GM18861 (cell line): ENCODE results near the gene TERT.
"Not testable (repeated sequence)": the region's sequence is repeated elsewhere in the genome, so short reads cannot be mapped to it uniquely, and the experiment has no call there.

Experiments used
- ATAC-seq: cut with Tn5 transposase; IDR thresholded peaks from one replicate; pipeline ENCODE4 v1.9.1; 2021; ENCODE audit not compliant: unreplicated experiment

Gene TERT

DNA sequence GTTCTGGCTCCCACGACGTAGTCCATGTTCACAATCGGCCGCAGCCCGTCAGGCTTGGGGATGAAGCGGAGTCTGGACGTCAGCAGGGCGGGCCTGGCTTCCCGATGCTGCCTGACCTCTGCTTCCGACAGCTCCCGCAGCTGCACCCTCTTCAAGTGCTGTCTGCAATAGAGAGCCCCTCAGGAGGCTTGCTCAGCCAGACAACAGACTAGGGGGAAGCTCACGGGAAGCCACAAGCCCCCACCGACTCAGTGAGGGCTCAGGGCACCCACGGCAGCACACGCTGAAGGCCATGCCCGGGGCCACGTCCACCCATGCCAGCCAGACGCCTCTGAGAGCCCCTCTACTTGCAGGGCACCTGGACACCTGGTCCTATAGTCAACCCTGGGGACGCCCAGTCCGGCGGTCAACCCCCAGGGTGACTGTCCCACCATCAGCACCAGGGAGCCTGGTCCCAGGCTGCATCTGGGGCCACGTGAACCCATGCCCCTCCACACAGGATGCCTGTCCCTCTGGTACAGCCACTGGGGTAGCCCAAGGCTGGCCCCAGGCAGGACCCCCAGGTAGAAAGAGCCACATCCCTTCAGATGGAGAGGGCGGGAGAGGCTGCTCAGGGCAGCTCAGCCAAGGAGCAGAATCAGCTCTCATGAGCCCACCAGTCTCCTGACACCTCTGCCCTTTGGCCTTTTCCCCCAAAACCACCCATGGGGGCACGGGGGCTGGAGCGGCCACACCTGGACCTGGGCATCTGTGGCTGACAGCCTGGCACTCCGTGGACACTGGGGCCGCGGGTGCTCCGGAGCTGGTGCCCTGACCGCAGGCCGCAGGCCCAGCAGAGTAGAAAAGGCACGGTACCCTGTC lies 14.5 kb downstream of the TERT start:
- no peak for ATAC-seq

DNA sequence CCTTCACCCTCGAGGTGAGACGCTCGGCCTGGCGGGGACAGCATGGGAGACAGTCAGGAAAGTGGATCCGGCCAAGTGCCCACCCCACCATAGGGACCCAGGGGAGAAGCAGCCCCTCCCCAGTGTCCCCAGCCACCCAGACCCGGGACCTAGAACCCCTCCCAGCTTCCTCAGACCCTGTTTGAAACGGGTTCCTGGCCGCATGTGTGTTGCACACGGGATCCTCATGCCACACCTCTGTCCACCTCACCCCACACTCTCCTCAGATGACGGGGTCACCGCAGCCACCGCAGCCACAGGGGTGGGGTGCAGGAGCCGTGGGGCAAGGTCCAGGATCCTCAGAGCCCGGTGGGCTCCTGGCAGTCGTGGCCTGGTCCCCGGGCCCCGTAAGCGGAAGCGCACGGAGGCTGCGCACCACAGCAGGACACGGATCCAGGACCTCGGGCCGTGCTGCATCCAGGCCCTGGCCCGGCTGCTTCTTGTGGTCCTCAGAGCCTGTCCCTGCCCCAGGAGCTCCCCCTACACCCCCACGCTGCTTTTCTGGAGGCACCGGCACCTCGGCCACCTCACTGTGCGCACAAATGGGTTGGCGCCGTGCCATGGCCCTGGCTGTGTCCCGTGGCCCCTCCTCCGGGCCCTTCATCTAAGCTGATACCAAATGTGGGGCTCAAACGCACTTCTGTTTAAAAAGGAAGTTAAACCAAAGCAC lies 15.3 kb downstream of the TERT start:
- ATAC-seq = no peak

DNA sequence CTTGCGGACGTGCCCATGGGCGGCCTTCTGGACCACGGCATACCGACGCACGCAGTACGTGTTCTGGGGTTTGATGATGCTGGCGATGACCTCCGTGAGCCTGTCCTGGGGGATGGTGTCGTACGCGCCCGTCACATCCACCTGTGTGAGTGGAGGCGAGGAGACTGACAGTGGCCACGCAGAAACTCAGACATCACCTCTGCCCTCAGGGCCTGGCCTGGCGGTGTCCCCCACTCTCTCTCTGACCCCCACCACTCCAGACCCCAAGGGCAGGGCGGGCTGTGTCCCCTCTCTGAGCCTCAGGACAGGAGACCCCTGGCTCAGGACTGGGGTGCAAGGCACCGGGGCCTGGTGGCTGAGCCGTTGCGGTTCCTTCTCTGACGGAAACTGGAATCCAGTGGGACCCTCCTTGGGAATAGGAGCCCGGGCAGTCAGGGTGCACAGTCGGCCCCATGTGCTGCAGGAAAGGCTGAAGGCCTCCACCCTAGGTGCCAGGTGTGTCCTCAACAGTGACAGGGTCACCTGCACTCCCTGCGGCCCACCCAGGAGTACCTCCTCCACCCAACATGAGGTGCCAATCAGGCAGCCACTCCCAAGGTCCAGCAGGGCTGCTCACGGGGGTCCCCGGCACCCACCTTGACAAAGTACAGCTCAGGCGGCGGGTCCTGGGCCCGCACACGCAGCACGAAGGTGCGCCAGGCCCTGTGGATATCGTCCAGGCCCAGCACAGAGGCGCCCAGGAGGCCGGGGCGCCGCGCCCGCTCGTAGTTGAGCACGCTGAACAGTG lies 16.0 kb downstream of the TERT start:
- no peak for ATAC-seq

DNA sequence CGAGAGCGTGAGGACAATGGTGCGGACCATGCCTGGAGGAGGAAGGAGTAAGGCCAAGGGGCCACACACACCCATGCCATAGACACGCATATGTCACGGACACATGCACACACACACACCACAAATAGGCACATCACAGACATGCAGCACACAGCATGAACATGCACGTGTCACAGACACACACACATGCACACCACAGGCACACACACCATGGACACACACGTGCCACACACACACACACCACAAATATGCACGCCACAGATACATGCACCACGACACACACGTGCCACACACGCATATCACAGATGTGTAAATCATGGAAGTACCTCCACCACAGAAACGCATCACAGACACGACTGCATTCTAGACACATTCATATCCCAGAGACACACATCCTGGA lies 16.7 kb downstream of the TERT start:
- ATAC-seq = no peak

DNA sequence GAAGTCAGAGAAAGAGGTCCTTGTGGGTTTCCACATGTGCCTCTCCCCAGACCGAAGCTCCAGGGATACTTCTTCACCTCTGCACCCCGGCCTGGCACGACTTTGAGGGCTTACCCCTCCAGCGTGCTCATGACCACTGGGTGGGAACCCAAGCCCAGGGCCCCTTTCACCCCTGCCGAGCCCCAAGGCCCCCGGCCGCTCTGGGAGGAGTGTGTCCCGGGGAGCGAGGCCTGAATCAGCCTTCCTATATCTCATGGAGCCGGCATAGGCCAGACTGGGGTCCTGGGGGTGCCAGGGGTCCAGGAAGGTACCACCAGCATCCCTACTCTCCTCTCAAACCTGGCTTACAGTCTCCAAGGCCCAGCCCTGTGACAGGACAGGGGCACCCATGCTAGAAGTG lies 17.1 kb downstream of the TERT start:
- ATAC-seq = no peak

DNA sequence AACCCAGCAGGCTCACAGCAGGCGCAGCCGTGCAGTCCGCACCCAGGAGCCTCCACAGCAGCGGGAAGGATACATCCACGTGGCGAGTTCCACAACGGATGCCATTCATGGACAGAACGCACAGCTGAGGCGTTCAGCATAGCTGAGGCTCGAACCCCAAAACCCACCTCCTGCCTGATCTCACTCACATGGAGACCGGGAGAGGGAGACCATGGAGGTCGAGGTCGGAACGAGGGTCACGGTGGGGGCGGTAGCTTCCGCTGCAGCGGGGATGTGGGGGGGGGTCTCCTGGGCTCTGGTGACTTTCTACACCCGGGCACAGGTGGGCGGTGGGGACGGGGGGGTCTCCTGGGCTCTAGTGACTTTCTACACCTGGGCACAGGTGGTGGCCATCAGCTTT lies 17.5 kb downstream of the TERT start:
- ATAC-seq = no peak

DNA sequence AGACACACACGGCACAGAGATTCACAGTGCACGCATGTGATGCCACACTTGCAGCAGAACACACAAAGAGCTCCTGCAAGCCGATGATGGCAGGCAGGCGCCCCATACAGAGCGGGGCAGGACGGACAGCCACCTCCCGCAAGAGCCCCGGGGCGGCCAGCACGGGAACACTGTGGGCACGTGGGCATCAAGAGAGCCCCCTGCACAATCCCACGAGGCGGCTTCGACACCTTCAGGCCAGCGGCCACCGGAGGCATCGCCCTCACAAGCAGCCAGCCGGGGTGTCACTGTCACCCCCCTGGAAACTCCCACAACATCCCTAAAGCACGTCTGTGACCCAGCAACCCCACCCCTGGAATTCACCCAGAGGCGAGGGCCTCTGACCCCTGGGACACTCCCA lies 17.9 kb downstream of the TERT start:
- ATAC-seq = no peak

DNA sequence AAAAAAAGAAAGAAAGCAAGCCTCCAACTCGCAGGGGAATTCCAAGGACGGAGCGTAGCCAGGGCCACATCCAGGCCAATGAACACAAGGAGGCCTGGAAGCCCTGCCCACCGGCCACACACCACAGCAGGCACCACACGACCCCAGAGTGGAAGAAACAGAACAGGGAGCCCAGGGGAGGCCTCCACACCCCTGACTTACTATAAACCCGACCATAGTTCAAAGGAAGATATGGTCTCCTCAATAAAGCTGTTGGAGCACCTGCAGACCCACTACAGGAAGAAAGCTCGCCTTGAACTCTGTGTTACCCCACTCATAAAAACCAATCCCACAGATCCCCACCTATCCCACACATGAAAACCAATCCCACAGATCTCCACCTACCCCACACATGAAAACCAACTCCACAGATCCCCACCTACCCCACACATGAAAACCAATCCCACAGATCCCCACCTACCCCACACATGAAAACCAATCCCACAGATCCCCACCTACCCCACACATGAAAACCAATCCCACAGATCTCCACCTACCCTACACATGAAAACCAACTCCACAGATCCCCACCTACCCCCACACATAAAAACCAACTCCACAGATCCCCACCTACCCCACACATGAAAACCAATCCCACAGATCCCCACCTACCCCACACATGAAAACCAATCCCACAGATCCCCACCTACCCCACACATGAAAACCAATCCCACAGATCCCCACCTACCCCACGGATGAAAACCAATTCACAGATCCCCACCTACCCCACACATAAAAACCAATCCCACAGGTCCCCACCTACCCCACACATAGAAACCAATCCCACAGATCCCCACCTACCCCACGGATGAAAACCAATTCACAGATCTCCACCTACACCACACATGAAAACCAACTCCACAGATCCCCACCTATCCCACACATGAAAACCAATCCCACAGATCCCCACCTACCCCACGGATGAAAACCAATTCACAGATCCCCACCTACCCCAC lies 19.2 kb downstream of the TERT start:
- not testable (repeated sequence) for ATAC-seq

DNA sequence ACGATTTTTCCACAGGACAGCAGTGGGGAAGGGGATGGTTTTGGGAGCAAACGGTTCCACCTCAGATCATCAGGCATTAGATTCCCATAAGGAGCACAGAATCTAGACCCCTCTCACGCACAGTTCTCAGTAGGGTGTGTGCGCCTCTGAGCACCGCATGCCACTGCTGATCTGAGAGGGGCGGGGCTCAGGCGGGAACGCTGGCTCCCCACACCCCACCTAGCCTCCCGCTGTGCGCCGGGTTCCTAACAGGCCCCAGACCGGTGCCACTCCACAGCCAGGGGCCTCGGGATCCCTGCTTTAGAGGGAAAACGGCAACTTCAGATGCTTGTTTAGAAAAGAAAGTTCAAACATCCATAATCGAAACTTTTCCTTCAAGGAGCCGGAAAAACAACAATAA lies 20.4 kb downstream of the TERT start:
- ATAC-seq = no peak

DNA sequence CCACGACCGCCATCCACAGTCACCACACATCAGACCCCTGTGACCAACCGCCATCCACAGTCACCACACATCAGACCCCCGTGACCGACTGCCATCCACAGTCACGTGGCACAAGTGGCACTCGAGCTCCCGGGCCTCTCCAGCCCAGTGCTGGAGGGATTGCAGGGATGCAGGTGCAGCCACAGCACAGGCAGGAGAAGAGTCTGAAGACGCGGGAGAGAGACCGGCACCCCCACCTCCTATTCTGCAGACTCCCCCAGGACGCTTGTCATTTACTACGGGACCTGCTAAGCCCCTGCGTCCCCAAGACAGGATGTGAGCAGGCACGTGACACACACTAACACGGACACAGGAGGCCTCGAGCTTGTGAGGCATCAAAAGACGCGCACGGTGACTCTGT lies 21.1 kb downstream of the TERT start:
- ATAC-seq = no peak

DNA sequence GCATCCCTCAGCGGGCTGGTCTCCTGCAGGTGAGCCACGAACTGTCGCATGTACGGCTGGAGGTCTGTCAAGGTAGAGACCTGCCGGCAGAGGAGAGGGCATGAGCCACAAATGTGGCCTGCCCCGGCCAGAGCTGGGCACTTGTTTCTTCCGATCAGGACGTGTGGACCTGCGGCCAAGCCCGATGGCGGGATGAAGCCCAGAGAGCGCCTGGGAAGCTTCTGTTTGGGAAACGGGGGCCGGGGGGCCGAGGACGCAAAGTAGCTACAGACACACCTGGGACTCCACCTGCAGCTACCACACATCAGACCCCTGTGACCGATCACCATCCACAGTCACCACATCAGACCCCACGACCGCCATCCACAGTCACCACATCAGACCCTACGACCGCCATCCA lies 22.7 kb downstream of the TERT start:
- no peak for ATAC-seq

DNA sequence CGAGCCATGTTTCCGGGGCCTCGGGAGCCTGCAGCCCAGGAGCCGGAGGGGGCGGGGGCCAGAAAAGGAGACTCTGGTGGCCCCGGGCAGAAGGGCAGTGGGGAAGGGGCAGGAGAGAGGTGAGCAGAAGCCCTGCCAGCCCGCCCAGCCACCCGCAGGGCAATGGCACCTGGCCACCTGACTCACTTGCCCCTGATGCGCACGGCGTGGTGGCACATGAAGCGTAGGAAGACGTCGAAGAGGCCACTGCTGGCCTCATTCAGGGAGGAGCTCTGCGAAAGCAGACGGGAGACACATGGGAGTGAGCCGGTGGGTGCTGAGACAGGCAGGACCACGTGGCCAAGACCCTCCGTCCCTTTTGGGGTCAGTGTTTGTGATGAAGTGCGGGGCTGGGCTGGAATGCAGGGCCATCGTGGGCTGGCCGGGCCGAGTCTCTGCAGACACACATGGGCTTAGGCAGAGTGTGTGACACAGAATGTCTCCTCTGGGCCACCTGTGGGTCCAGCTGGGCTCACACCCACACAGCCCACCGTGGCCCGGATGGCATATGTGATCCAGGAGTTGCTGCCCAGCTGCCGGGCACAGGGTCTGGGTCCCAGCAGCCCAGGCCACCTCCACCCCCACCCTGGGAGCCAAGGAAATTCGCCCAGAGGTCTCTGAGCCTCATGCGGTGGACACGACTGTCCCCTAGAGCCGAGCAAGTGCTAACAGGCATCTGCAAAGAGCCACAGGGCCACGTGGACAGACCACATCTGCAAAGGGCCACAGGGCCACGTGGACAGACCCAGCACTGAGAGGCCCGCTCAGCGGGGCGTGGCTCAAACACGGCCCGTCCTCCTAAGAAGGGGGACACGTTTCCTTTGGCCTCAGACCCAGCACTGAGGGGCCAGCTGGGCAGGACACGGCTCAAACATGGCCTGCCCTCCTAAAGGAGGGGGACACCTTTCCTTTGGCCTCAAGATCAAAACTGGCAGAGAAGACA lies 23.6 kb downstream of the TERT start:
- ATAC-seq = no peak

DNA sequence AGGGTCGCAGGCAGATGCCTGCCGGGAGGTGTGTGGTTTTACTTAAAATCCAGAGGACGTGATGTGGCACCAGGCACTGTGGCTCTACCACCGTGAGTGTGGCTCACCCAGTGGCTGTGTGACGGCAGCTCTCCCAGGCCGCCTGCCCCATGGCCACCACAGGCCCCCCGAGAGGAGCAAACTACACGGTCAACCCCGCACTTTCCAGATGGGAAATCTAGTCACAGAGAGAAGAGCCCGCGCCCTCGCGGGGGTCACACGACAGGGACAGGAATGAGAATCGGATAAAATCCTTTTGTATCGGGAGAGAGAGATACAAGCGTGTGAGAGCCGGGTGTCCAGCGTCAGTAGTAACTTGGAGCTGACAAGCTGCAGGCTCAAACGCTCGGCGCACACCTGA lies 24.4 kb downstream of the TERT start:
- no peak for ATAC-seq

DNA sequence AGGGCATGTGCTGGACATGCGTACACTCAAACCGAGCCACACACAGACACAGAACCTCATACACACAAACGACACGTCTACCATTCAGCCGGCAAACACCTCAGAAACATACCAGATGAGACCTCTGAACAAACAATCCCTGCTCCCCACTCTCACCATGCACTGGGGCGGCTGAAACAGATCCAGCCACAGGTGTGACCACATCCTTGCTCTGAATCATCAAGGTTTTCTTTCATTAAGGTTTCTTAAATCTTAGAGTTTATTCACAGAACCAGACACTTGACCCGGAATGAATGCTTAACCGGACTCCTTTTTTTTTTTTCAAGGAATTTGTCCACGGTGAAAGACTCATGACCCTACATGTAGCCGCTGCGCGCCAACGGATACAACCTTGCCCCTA lies 26.2 kb downstream of the TERT start:
- ATAC-seq = no peak

DNA sequence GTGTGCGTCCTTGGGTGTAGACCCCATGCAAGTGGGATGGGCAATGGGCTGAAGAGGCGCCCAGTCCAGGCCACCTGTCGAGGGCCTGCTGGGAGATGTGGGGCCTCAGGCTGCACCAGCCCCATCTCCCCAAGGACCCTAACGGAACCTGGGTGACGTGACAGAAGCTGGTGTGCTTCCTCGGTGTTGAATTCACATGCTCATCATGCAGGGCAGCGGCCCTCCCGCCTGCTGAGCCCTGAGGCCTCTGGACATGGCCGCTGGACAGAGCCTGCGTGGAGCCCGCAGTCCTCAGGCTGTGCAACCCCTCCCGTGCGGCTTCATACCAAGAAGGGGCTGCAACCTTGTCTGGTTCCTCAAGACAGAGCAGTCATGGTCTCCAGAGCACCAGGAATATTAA lies 26.8 kb downstream of the TERT start:
- ATAC-seq = no peak

DNA sequence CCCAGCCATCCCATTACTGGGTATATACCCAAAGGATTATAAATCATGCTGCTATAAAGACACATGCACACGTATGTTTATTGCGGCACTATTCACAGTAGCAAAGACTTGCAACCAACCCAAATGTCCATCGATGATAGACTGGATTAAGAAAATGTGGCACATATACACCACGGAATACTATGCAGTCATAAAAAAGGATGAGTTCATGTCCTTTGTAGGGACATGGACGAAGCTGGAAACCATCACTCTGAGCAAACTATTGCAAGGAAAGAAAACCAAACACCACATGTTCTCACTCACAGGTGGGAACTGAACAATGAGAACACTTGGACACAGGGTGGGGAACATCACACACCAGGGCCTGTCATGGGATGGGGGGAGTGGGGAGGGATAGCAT lies 27.4 kb downstream of the TERT start:
- ATAC-seq = not testable (repeated sequence)

DNA sequence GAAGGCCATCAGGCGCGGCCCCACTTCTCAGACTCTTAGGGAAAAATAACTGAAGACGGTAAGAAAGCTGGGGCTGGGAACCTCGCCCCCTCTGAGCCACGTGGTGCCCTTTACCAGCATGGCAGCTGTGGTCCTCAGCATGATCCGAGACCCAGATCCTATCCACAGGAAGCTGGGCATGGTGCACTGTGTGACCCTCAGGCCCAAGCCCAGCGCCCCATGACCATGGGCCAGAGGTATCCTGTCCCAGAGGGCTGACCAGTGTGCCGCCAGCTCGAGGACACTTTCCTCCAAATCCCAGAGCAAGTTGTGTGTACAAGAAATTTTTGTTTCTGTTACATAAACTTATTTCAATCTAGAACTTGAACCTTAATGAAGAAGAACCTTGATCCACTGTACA lies 28.1 kb downstream of the TERT start:
- no peak for ATAC-seq

DNA sequence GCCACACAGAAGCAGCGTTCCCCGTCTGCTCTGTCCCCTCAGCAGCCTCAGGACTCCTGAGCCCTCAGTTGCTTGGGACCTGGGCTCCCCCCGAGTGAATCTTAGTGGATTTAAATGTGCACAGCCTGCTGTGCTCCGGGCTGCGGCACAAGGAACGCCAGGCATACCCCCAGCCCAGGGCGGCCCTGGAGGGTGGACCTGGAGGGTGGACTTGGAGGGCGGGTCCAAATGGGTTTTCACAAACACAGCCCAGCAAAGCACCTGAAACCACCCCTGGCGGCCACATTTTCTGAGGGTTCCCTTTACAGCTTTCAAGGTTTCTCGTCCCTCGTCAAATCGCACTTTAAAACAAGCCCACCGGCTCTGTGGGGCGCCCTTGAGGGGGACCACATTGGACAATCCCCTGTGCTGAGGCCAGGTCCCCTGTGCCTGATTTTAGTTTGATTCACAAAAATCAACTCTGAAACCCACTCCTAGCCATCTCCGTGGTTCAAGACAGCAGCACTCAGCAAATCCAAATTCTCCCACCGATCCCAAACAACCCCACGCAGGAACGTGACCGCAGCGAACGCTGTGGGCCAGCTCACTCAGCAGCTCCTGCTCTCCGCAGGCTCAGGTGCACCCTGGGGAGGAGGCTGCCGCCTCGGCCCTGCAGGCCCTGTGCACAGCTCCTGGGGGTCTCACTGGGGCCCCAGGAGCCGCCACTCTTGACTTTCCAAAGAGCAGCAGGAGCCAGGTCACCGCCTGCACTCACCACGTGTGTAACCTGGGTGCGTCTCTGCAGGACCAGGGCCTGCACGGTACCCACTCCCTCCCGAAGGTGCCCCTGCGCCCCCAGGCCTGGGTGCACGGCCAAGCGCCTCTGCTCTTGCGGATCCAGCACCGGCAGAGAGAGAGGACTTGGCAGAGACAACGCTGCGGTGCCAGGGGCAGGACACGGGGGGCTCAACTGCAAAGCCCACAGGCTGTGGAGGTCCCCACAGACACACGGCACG lies 29.1 kb downstream of the TERT start:
- ATAC-seq = no peak
